ENCODE measurements around the gene DCDC2C.
A peak's percentile ranks its signal among the peaks of the same experiment; 100 is the strongest.
"Not testable (repeated sequence)": the region's sequence is repeated elsewhere in the genome, so short reads cannot be mapped to it uniquely, and the experiment has no call there.

DCDC2C gene

GRCh38 chr2:3777966-3778365 is 74.6 kb downstream of the DCDC2C start:
- no peak for DNase-seq (ENCODE audit: low read depth)

GRCh38 chr2:3778851-3779495 is 75.6 kb downstream of the DCDC2C start:
- DNase-seq (ENCODE audit: low read depth), result no peak

GRCh38 chr2:3779496-3780049 is 76.2 kb downstream of the DCDC2C start:
- DNase-seq (ENCODE audit: low read depth), result no peak

- peak; percentile 10 for DNase-seq (ENCODE audit: low read depth)
Measured at GRCh38 chr2:3780477-3781402, 77.4 kb downstream of the DCDC2C start.

GRCh38 chr2:3784731-3785130 is 81.4 kb downstream of the DCDC2C start:
- no peak for DNase-seq (ENCODE audit: low read depth)

GRCh38 chr2:3785220-3785889 is 82.0 kb downstream of the DCDC2C start:
- no peak for DNase-seq (ENCODE audit: low read depth)

- no peak for DNase-seq (ENCODE audit: low read depth)
Measured at GRCh38 chr2:3785890-3786273, 82.5 kb downstream of the DCDC2C start.

GRCh38 chr2:3787768-3788167 is 84.4 kb downstream of the DCDC2C start:
- no peak for DNase-seq (ENCODE audit: low read depth)

GRCh38 chr2:3789256-3789655 is 85.9 kb downstream of the DCDC2C start:
- no peak for DNase-seq (ENCODE audit: low read depth)

- DNase-seq (ENCODE audit: low read depth), result no peak
Measured at GRCh38 chr2:3793249-3793648, 89.9 kb downstream of the DCDC2C start.

GRCh38 chr2:3801506-3801905 is 98.1 kb downstream of the DCDC2C start:
- DNase-seq (ENCODE audit: low read depth), result no peak

GRCh38 chr2:3805201-3805939 is 102.0 kb downstream of the DCDC2C start:
- DNase-seq (ENCODE audit: low read depth), result no peak

GRCh38 chr2:3806168-3806567 is 102.8 kb downstream of the DCDC2C start:
- no peak for DNase-seq (ENCODE audit: low read depth)

- no peak for DNase-seq (ENCODE audit: low read depth)
Measured at GRCh38 chr2:3806730-3807129, 103.4 kb downstream of the DCDC2C start.

- no peak for DNase-seq (ENCODE audit: low read depth)
Measured at GRCh38 chr2:3807853-3808252, 104.5 kb downstream of the DCDC2C start.

- no peak for DNase-seq (ENCODE audit: low read depth)
Measured at GRCh38 chr2:3814706-3815245, 111.4 kb downstream of the DCDC2C start.

- not testable (repeated sequence) for DNase-seq (ENCODE audit: low read depth)
Measured at GRCh38 chr2:3817144-3817543, 113.8 kb downstream of the DCDC2C start.

- DNase-seq (ENCODE audit: low read depth), result no peak
Measured at GRCh38 chr2:3823748-3824147, 120.4 kb downstream of the DCDC2C start.

GRCh38 chr2:3827673-3828575 is 124.5 kb downstream of the DCDC2C start:
- no peak for DNase-seq (ENCODE audit: low read depth)

- DNase-seq (ENCODE audit: low read depth), result no peak
Measured at GRCh38 chr2:3830796-3831195, 127.4 kb downstream of the DCDC2C start.
